SK-N-SH (cell line): ENCODE results near the gene LAGE3.

Source experiments
- CHD2 ChIP-seq: fragments of 150-350 bp; IDR thresholded peaks from 2 replicates; pipeline ENCODE4 v1.6.1; 2018; ENCODE audit warnings: low read length; ENCODE audit not compliant: partially characterized antibody
- CTCF ChIP-seq: fragments of 200-600 bp; sonication (generic); IDR thresholded peaks from 2 replicates; pipeline ENCODE4 v1.6.1; 2017; ENCODE audit warnings: antibody characterized with exemption, mild to moderate bottlenecking, moderate library complexity
- FOSL2 ChIP-seq: IDR thresholded peaks from 2 replicates; pipeline ENCODE4 v1.4.0; 2012; ENCODE audit warnings: low read depth, mild to moderate bottlenecking, moderate library complexity, borderline replicate concordance
- POLR2AphosphoS5 ChIP-seq: IDR thresholded peaks from 2 replicates; pipeline ENCODE4 v1.6.1; 2012; ENCODE audit warnings: low read depth, low read length
- TCF12 ChIP-seq: IDR thresholded peaks from 2 replicates; pipeline ENCODE4 v1.4.0; 2012
- USF1 ChIP-seq: IDR thresholded peaks from 2 replicates; pipeline ENCODE4 v1.4.0; 2012; ENCODE audit warnings: low read depth, borderline replicate concordance
- USF2 ChIP-seq: fragments of 150-350 bp; IDR thresholded peaks from 2 replicates; pipeline ENCODE4 v1.6.1; 2017; ENCODE audit warnings: antibody characterized with exemption, low read length, low read depth, borderline replicate concordance

- TF ChIP-seq CTCF, result no peak
- TF ChIP-seq USF1, result no peak
- no peak for TF ChIP-seq FOSL2
- no peak for TF ChIP-seq CHD2
- no peak for TF ChIP-seq USF2
- no peak for TF ChIP-seq POLR2AphosphoS5
- TF ChIP-seq TCF12, result no peak
These were observed 3.0 kb upstream of the LAGE3 start for GRCh38 chrX:154481911-154482601.
